Gastrocnemius medialis (tissue), 4 donors: Measurements from ENCODE around the gene HSD11B1L. TPM values are rescaled to one million over a fixed set of nuclear protein-coding genes. Genes with fewer than 3 reads are reported as not detected.

Source experiments
- ATAC-seq, 2 donors: fragments of 150-250 bp; one replicate each; pipeline ENCODE4 v1.9.1; 2016
- DNase-seq, 2 donors: peaks; one replicate each; pipeline ENCODE4 v3.0.0-alpha.2; 2019
- H3K27ac ChIP-seq, 4 donors: fragments of 200-600 bp; sonication (generic); 1 replicate in 1 of 4; 2 replicates in 3 of 4; pipeline ENCODE4 v1.5.1; 2016 to 2018; ENCODE audit warnings: mild to moderate bottlenecking in 2 of 4, moderate library complexity in 1 of 4
- H3K27me3 ChIP-seq, 3 donors: fragments of 200-600 bp; sonication (generic) in 2 of 3; 1 replicate in 1 of 3; 2 replicates in 2 of 3; pipeline versions ENCODE4 v1.5.1 to v1.6.0; 2016 to 2019; ENCODE audit warnings: mild to moderate bottlenecking in 1 of 3, moderate library complexity in 1 of 3
- H3K36me3 ChIP-seq, 2 donors: fragments of 200-600 bp; sonication (generic) in 1 of 2; one replicate each; pipeline ENCODE4 v1.5.1; 2017 to 2018
- H3K4me1 ChIP-seq, 2 donors: fragments of 200-600 bp; sonication (generic) in 1 of 2; one replicate each; pipeline ENCODE4 v1.5.1; 2016 to 2017; ENCODE audit warnings: mild to moderate bottlenecking in 2 of 2
- H3K4me3 ChIP-seq, 4 donors: fragments of 200-600 bp; sonication (generic) in 3 of 4; 1 replicate in 1 of 4; 2 replicates in 3 of 4; pipeline ENCODE4 v1.5.1; 2016 to 2019; ENCODE audit warnings: mild to moderate bottlenecking in 2 of 4
- H3K9me3 ChIP-seq, 3 donors: fragments of 200-600 bp; sonication (generic) in 2 of 3; 1 replicate in 1 of 3; 2 replicates in 2 of 3; pipeline ENCODE4 v1.5.1; 2016 to 2019
- CTCF ChIP-seq, 5 experiments: fragments of 450-650 bp in 3 of 5; fragments of 200-600 bp in 2 of 5; sonication (generic) in 2 of 5; IDR thresholded peaks in 4 of 5; conservative IDR thresholded peaks in 1 of 5; 1 replicate in 4 of 5; 2 replicates in 1 of 5; pipeline ENCODE4 v1.5.1; 2016 to 2019; ENCODE audit warnings: antibody characterized with exemption in 5 of 5, mild to moderate bottlenecking in 3 of 5, moderate library complexity in 3 of 5
- POLR2A ChIP-seq, 2 donors: fragments of 450-650 bp; IDR thresholded peaks; one replicate each; pipeline ENCODE4 v1.6.1; 2017; ENCODE audit warnings: antibody characterized with exemption in 2 of 2, mild to moderate bottlenecking in 2 of 2, moderate library complexity in 2 of 2
- in situ Hi-C, 4 donors: fragments of 200-750 bp; cut with MboI; loops; one replicate each; pipeline versions ENCODE4 v1.15.0 to v1.8.0; 2017; ENCODE audit warnings: low sequenced_read_pairs in 4 of 4
- intact Hi-C: fragments of 100-400 bp; cut with DNase I; formaldehyde crosslinking; loops from one replicate; pipeline ENCODE4 v1.15.1; 2023; ENCODE audit warnings: low total_unique reads
- total RNA-seq, 4 donors: library from RNA; depleted of rRNA; stranded (reverse); fragments of >200 nt; gene quantifications; one replicate each; pipeline versions ENCODE4 v1.1.0 to v1.2.3, GENCODE V29; 2016

Gene HSD11B1L
- total RNA-seq, result 10 to 100 TPM in 3 of 4 donors, 1 to 10 TPM in 1; 5.8 to 33.2 (median 21.5) TPM

GRCh38 chr19:5680437-5681368 is at the start of gene HSD11B1L, which contains the start of gene MICOS13:
HSD11B1L (plus strand) TSS chr19:5681027; CDS start chr19:5684833, 3,806 bp downstream.
MICOS13 (minus strand) TSS chr19:5680516; CDS start chr19:5680486, 30 bp downstream.
- in situ Hi-C loops (loop anchor here in 1 of 4 donors (10.0 kb wide), 1 partner anchor 56 kb away; the partner anchor contains the start of genes SAFB and SAFB2), intact Hi-C loops (loop anchor here (1.0 kb wide), 2 partner anchors 40 to 57 kb away; partner anchors contain the start of genes CATSPERD, LONP1 and SAFB)
- peak in 1 of 5 experiments; percentile 16 for TF ChIP-seq CTCF (IDR thresholded peaks at IDR 0.05 in 4 of 5, conservative IDR thresholded peaks at IDR 0.05 in 1 of 5)
- peak; percentile 70 to 79 for TF ChIP-seq POLR2A (IDR thresholded peaks at IDR 0.05)
- H3K27ac ChIP-seq, result peak within 1 kb of the TSS; percentile 92 to 96 (median 94)
- H3K36me3 ChIP-seq, result peaks cover 0 to 9% of the 10 kb centered on the region in 2 donors
- ATAC-seq (peak; percentile 92 to 93), DNase-seq (peak; percentile 98 to 99)
- H3K9me3 ChIP-seq, result no peaks in the 10 kb centered on the region
- peaks cover 17 to 22% of the 10 kb centered on the region in 2 donors for H3K4me1 ChIP-seq
- peak within 1 kb of the TSS; percentile 72 to 93 (median 81) for H3K4me3 ChIP-seq
- no peaks in the 10 kb centered on the region for H3K27me3 ChIP-seq

- in situ Hi-C loops (no loop called here), intact Hi-C loops (no loop called here)
- Histone ChIP-seq H3K4me3 (peak overlapping the region in 1 of 4 donors; percentile 1), H3K4me1 (peaks cover 59 to 71% of the 10 kb centered on the region in 2 donors), H3K27ac (peak overlapping the region; percentile 14 to 42 (median 28)), H3K36me3 (peaks cover 0 to 17% of the 10 kb centered on the region in 2 donors), H3K9me3 (no peaks in the 10 kb centered on the region), H3K27me3 (no peaks in the 10 kb centered on the region)
- TF ChIP-seq CTCF (IDR thresholded peaks at IDR 0.05 in 4 of 5, conservative IDR thresholded peaks at IDR 0.05 in 1 of 5) (no peak), POLR2A (IDR thresholded peaks at IDR 0.05) (no peak)
- ATAC-seq (peak in 1 of 2 donors; percentile 40), DNase-seq (no peak)
These were observed 49.1 kb upstream of the HSD11B1L start for GRCh38 chr19:5631567-5632240.

GRCh38 chr19:5632241-5632612 is 48.6 kb upstream of the HSD11B1L start:
- Histone ChIP-seq H3K36me3 (peaks cover 0 to 11% of the 10 kb centered on the region in 2 donors), H3K27ac (peak overlapping the region in 2 of 4 donors; percentile 17 to 38), H3K27me3 (no peaks in the 10 kb centered on the region), H3K9me3 (no peaks in the 10 kb centered on the region), H3K4me1 (peaks cover 59 to 67% of the 10 kb centered on the region in 2 donors), H3K4me3 (peak overlapping the region in 1 of 4 donors; percentile 1)
- DNase-seq, result no peak
- TF ChIP-seq CTCF (IDR thresholded peaks at IDR 0.05 in 4 of 5, conservative IDR thresholded peaks at IDR 0.05 in 1 of 5), result no peak
- in situ Hi-C loops (no loop called here), intact Hi-C loops (no loop called here)
- peak in 1 of 2 donors; percentile 8 for ATAC-seq

GRCh38 chr19:5632657-5633056 is 48.2 kb upstream of the HSD11B1L start:
- Histone ChIP-seq H3K36me3 (peaks cover 0 to 7% of the 10 kb centered on the region in 2 donors), H3K4me3 (no peak overlapping the region), H3K9me3 (no peaks in the 10 kb centered on the region), H3K27me3 (no peaks in the 10 kb centered on the region), H3K27ac (peak overlapping the region in 3 of 4 donors; percentile 7 to 38 (median 17)), H3K4me1 (peaks cover 59 to 67% of the 10 kb centered on the region in 2 donors)
- no peak for DNase-seq
- no peak for ATAC-seq
- intact Hi-C loops, result no loop called here
- in situ Hi-C loops, result no loop called here
- TF ChIP-seq CTCF (IDR thresholded peaks at IDR 0.05 in 4 of 5, conservative IDR thresholded peaks at IDR 0.05 in 1 of 5) (no peak), POLR2A (IDR thresholded peaks at IDR 0.05) (no peak)
